Left lung (tissue), 10 donors: ENCODE data around the gene KRT1. TPM values are rescaled to one million over a fixed set of nuclear protein-coding genes. Genes with fewer than 3 reads are reported as not detected.

ENCODE experiments used
- ATAC-seq: fragments of 200-7000 bp; cut with Tn5 transposase; one replicate; pipeline ENCODE4 v1.9.1; 2020; ENCODE audit warnings: moderate library complexity
- DNase-seq, 4 donors: peaks; one replicate each; pipeline ENCODE4 v3.0.0-alpha.2; 2013 to 2020
- H3K27ac ChIP-seq, 2 donors: fragments of 200-600 bp; sonication (generic) in 1 of 2; one replicate each; pipeline versions ENCODE4 v1.5.0 to v1.8.0; 2020 to 2021
- H3K27me3 ChIP-seq, 2 donors: fragments of 200-600 bp; sonication (generic) in 1 of 2; one replicate each; pipeline versions ENCODE4 v1.5.0 to v1.8.0; 2020 to 2021
- H3K36me3 ChIP-seq, 2 donors: fragments of 200-600 bp; sonication (generic) in 1 of 2; one replicate each; pipeline versions ENCODE4 v1.5.0 to v1.8.0; 2020 to 2021
- H3K4me1 ChIP-seq, 2 donors: fragments of 200-600 bp; one replicate each; pipeline ENCODE4 v1.8.0; 2021
- H3K4me3 ChIP-seq, 2 donors: fragments of 200-600 bp; sonication (generic) in 1 of 2; one replicate each; pipeline versions ENCODE4 v1.5.0 to v1.8.0; 2020 to 2021; ENCODE audit warnings: mild to moderate bottlenecking in 1 of 2
- H3K9me3 ChIP-seq, 2 donors: fragments of 200-600 bp; sonication (generic) in 1 of 2; one replicate each; pipeline versions ENCODE4 v1.5.0 to v1.8.0; 2020 to 2021
- intact Hi-C, 2 donors: fragments of 100-400 bp; cut with DNase I; formaldehyde crosslinking; loops; one replicate each; pipeline versions ENCODE4 v1.11.2 to v1.14.2; 2022
- polyA plus RNA-seq, 6 donors: library from polyadenylated mRNA; unstranded; fragments of 120-200 nt; gene quantifications; one replicate each; pipeline ENCODE4 v1.2.1, GENCODE V29; 2013; ENCODE audit not compliant: insufficient read length in 6 of 6
- total RNA-seq, 2 donors: library from RNA; stranded (reverse); fragmentation: NEBNext Ultra II Directional; extraction: Animal tissue kit (Norgen Biotek cat#: 25700); gene quantifications; one replicate each; pipeline ENCODE4 v1.2.1, GENCODE V29; 2021
- TF ChIP-seq, protein P1 (sequence below), 2 donors: fragments of 200-600 bp; sonication (generic) in 1 of 2; IDR thresholded peaks; one replicate each; pipeline versions ENCODE4 v1.5.0 to v1.8.0; 2021; ENCODE audit warnings: antibody characterized with exemption in 2 of 2
- donor health status: DM: no; HTN: yes; CAD: no.
- donor health status: DM: no; HTN: no; CAD: no.

Gene KRT1
- total and polyA plus RNA-seq, 8 donors: 0.33 to 0.95 (median 0.50) TPM; not detected in 1

DNA sequence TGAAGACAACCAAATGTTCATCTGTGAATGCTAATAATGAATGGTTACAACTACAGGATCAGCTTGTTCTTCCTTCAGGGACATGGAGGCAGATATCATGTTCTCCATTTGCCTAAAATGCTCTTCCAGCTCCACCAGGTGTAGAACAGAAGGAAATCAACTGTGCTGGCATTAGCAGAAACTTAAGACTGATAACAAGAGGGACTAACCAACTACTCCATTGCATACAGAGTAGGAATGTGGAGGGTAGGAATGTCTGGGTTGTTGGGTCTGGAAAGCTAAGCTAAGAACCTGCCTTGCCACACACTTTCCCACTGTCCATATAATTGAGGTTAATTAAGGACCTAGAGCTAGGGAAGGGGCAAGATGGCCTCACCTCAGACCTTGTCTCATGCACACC, 16.8 kb downstream of the KRT1 start:
- DNase-seq: no peak
- no peak overlapping the region for H3K27ac ChIP-seq
- ATAC-seq: no peak
- TF ChIP-seq, protein P1, sequence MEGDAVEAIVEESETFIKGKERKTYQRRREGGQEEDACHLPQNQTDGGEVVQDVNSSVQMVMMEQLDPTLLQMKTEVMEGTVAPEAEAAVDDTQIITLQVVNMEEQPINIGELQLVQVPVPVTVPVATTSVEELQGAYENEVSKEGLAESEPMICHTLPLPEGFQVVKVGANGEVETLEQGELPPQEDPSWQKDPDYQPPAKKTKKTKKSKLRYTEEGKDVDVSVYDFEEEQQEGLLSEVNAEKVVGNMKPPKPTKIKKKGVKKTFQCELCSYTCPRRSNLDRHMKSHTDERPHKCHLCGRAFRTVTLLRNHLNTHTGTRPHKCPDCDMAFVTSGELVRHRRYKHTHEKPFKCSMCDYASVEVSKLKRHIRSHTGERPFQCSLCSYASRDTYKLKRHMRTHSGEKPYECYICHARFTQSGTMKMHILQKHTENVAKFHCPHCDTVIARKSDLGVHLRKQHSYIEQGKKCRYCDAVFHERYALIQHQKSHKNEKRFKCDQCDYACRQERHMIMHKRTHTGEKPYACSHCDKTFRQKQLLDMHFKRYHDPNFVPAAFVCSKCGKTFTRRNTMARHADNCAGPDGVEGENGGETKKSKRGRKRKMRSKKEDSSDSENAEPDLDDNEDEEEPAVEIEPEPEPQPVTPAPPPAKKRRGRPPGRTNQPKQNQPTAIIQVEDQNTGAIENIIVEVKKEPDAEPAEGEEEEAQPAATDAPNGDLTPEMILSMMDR (IDR thresholded peaks at IDR 0.05): no peak
- intact Hi-C loops: no loop called here
- H3K4me3 ChIP-seq: no peak overlapping the region
- no peaks in the 10 kb centered on the region for H3K4me1 ChIP-seq
- no peaks in the 10 kb centered on the region for H3K36me3 ChIP-seq
- H3K27me3 ChIP-seq: peaks cover 0 to 51% of the 10 kb centered on the region in 2 donors
- no peaks in the 10 kb centered on the region for H3K9me3 ChIP-seq

GRCh38 chr12:52662918-52663229, 17.3 kb downstream of the KRT1 start:
- intact Hi-C loops: no loop called here
- no peaks in the 10 kb centered on the region for H3K4me1 ChIP-seq
- peaks cover 0 to 54% of the 10 kb centered on the region in 2 donors for H3K27me3 ChIP-seq
- ATAC-seq (no peak), DNase-seq (no peak)
- no peaks in the 10 kb centered on the region for H3K9me3 ChIP-seq
- no peak overlapping the region for H3K4me3 ChIP-seq
- no peak overlapping the region for H3K27ac ChIP-seq
- TF ChIP-seq, protein P1 (IDR thresholded peaks at IDR 0.05): no peak
- no peaks in the 10 kb centered on the region for H3K36me3 ChIP-seq

GRCh38 chr12:52662093-52662917, 17.9 kb downstream of the KRT1 start:
- H3K9me3 ChIP-seq: no peaks in the 10 kb centered on the region
- H3K36me3 ChIP-seq: no peaks in the 10 kb centered on the region
- ATAC-seq (no peak), DNase-seq (no peak)
- no peak overlapping the region for H3K27ac ChIP-seq
- H3K4me3 ChIP-seq: no peak overlapping the region
- H3K27me3 ChIP-seq: peaks cover 0 to 48% of the 10 kb centered on the region in 2 donors
- intact Hi-C loops: no loop called here
- TF ChIP-seq, protein P1 (IDR thresholded peaks at IDR 0.05): no peak
- no peaks in the 10 kb centered on the region for H3K4me1 ChIP-seq

DNA sequence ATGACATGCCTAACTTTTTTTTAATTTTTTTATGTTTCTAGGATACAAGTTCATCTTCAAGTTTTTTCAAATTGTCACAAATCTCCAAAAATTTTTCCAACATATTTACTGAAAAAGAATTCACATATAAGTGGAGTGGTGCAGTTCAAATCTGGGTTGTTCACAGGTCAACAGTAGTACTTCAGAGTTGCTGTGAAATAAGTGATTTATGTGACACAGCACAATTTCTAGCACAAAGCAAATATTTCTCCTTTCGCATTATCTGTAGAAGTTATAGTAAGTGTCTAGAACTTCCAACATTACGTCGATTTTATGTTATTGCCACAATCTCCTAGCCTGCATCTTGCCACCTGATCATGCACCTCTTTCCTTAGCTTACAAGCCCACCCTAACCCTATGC, 18.5 kb downstream of the KRT1 start:
- Histone ChIP-seq H3K27ac (no peak overlapping the region), H3K4me3 (no peak overlapping the region), H3K4me1 (no peaks in the 10 kb centered on the region), H3K36me3 (no peaks in the 10 kb centered on the region), H3K27me3 (peaks cover 0 to 46% of the 10 kb centered on the region in 2 donors), H3K9me3 (no peaks in the 10 kb centered on the region)
- DNase-seq: no peak
- TF ChIP-seq, protein P1 (IDR thresholded peaks at IDR 0.05): no peak
- ATAC-seq: no peak
- intact Hi-C loops: no loop called here

DNA sequence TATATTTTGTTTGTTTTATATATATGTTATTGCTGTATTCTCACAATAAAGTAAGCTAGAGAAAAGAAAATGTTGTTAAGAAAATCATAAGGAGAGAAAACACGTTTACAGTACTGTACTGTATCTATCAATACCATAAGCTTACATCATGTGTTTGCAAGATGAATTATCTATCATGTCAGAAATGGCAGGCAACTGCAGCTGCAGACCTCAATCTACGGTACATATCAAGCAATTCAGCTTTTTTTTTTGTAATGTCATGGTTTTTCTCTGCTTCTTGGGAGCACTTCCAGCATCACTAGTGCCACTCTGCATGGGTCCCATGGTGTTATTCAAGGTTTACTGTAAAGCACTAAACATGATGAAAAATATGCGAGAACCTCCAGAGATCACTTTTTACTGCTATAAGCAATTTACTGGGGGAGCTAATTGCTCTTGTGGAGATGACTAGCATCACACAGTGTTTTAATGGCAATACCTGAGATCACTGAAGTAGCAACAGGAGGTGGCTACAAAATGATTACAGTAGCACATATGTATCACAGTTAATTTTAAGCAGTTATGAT, 19.2 kb downstream of the KRT1 start:
- no peak overlapping the region for H3K4me3 ChIP-seq
- peaks cover 0 to 40% of the 10 kb centered on the region in 2 donors for H3K27me3 ChIP-seq
- intact Hi-C loops: no loop called here
- TF ChIP-seq, protein P1 (IDR thresholded peaks at IDR 0.05): no peak
- DNase-seq (no peak), ATAC-seq (no peak)
- no peaks in the 10 kb centered on the region for H3K9me3 ChIP-seq
- H3K36me3 ChIP-seq: no peaks in the 10 kb centered on the region
- H3K4me1 ChIP-seq: no peaks in the 10 kb centered on the region
- H3K27ac ChIP-seq: no peak overlapping the region
